HG03469 (cell line): Measurements from ENCODE around the gene MIPEP.
"Not testable (repeated sequence)": the region's sequence is repeated elsewhere in the genome, so short reads cannot be mapped to it uniquely, and the experiment has no call there.

Experiments used
- ATAC-seq: cut with Tn5 transposase; IDR thresholded peaks from one replicate; pipeline ENCODE4 v1.9.1; 2021; ENCODE audit warnings: mild to moderate bottlenecking, moderate library complexity, moderate number of reproducible peaks; ENCODE audit not compliant: unreplicated experiment

The MIPEP gene

DNA sequence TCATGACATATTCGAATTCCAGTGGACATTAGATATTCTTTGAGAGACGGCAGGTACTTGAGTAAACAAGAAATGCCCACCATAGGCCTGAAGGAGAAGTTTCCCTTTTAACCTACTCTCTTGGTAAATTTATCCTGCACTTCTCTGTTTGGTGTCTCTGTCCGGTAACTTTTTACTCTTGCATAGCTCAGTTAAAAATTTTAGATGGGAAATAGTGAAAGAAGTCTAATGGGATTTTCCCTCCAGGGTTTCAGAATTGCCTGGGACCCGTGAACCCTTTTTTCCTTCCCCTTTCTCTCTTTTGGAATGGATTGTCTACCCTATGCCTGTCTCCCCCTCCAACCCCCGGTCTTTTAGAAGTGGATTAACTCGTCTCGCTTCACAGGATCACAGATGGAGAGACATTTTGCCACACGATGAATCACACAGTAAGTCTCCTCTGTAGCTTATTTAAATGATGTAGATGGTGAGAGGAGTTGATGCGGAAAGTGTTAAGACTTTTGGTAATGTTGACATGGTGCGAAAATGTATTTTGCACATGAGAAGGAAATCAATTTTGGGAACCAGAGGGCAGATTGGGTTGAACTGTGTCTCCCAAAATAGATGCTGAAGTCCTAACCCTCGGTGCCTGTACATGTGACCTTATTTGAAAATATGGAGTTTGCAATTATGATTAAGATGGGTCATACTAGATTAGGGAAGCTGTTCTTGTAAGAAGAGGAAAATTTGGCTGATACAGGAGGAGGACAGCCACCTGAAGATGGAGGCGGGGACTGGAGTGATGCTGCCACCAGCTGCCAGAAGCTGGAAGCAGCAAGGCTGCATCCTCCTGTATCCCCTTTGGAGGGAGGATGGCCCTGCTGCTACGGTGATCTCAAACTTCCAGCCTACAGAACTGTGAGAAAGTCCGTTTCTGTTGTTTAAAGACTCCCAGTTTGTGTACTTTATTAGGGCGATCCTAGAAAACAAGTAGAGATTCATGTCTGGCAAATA, 711 bp upstream of the MIPEP start:
- ATAC-seq = no peak

DNA sequence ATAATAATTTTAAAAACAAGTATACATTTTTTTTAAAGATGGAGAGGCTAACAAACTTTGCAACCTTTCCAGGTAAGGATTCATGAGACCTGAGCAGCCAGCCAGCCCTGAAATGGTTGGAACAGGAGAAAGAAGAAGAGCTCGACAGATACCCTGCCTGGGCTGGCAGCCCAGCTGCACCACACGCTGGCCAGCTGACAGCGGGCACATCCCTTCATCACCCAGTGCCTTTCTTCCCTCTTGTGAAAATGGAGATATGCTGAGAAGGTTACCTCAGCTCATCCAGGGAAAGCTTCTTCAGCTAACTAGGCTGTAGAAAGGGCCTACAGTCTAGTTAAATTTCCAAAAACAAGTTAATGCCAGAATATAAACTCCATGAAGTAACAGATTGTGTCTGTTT, 4.8 kb downstream of the MIPEP start:
- not testable (repeated sequence) for ATAC-seq

DNA sequence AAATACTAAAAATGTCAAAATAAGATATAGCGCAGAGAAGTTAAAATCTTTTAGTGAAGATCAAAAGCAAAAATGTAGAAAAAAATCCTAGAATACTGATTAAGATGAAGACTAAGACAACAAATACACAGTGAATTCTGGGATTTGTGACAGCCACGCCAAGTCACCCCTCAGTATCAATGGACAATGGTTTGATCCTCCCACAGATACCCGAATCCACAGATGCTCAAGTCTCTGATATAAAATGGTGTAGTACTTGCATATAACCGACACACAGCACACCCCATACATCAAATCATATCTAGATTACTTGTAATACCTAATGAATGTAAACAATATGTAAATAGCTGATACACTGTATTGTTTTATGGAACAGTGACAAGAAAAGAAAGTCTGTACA, 5.9 kb downstream of the MIPEP start:
- ATAC-seq = no peak

DNA sequence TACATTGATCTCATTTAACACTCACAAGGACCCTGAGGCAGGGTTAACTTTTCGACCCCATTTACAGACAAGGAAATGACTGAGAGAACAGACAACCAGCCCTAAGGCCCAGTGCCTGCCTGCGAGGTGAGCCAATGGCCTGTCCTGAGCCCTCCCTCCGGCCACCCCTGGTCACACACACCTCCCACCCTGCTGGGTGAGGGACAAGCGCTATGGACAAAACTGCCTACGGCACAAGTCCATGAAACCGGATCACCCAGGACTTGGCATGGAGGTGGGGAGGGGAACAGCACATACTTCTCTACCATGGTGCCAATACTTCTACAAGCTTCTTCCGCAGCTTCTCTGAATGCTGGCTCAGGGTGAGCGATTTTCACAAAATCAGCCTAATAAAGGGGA, 7.8 kb downstream of the MIPEP start:
- ATAC-seq = not testable (repeated sequence)

DNA sequence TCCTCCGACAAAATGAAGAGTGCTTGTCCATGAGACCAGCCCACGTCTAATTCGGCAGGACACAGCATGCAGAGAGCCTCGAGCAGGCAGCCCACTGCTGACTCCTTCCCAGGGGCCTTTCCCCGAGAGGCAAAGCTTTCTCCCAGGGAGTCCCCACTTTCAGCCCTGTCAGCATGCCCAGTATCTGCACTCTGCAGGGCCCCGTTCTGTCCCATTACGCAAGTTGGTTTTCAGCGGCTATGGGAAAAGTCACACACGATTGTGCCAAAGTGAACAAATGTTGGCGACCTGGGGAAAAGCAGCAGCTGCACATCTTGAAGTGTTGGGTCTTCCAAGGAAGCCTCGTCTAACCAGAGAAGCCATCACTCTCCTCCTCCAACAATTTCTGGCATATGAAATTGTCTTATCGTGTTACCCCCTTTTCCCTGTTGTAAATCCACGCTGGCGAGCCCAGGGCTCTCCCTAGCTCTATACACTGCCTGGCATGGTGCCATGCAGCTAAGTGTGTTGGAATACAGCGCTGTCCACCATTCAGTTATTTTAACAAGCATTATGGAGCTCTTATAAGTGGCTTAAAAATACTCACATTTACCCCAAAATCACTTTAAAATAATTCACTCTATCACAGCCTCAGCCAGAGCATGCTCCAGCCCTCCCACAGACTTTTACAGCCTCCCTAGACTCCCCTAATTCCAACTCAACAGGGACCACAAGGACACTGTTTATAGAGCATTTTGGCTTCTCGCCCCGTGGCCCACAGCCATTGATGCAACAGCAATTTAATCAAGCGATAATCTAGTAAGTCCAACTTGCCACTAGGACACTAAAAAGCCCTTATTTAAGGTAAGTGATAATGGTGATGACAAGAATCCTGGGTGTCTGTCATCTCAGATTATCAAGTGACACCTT, 8.5 kb downstream of the MIPEP start:
- ATAC-seq = not testable (repeated sequence)

DNA sequence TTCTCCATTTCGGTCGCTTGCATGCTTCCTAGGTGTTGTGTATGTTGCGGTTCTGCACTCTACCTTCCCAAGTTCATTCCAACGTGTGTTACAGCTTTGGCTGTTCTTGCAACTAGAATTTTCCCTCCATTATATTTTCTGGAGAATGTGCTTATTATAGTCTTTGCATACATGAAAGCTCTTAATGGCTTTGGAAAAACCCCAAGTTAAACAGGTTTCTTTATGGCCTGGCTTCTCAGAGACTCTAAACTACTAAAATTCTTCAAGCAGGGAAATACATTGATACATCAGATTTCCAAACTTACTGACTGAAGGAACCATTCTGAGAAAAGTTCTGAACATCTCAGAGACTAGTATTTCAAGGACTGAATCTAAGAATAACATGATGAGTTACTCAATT, 11.9 kb downstream of the MIPEP start:
- no peak for ATAC-seq

DNA sequence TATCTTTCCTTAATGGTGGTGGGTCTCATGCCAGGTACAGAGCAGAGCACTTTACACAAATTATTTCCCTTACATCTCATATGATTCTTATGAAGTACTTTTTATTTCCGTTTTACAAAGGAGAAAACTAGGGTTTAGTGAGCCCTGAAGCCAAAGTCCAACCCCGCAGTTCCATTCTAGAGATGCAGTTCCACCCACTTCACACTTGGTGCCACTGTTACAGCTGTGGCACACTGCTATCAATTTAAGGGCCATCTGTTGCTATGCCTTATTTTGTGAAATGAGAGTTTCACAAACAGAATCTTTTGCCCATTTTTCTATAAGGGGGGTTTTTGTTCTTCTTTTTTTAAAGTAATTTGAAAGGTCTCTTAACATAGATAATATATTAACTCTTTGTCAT, 12.9 kb downstream of the MIPEP start:
- ATAC-seq = no peak

DNA sequence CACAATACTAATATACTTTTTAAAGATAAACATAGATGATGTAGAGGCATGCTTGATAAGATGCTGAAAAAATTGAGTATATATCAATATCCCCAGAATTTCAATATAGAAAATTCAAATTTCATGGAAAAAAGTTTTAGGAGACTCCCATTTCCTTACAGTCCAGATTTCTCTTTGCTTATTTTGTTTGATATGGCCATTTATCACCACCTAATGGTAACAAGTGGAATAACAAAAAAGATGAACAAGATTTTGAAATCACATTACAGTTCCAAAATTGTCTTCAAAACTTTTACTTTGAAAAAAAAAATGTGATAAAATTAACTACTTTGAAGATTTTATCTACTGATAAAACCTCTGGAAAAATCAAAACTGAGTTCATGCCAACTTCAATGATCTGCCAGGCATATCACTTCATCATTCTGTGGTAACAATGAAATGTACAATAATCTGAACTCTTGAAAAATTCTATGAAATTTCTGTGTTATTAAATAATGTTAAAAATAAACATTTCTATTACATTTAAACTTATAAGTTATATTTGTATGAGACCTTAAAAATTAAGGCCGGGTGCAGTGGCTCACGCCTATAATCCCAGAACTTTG, 17.5 kb downstream of the MIPEP start:
- ATAC-seq = no peak

DNA sequence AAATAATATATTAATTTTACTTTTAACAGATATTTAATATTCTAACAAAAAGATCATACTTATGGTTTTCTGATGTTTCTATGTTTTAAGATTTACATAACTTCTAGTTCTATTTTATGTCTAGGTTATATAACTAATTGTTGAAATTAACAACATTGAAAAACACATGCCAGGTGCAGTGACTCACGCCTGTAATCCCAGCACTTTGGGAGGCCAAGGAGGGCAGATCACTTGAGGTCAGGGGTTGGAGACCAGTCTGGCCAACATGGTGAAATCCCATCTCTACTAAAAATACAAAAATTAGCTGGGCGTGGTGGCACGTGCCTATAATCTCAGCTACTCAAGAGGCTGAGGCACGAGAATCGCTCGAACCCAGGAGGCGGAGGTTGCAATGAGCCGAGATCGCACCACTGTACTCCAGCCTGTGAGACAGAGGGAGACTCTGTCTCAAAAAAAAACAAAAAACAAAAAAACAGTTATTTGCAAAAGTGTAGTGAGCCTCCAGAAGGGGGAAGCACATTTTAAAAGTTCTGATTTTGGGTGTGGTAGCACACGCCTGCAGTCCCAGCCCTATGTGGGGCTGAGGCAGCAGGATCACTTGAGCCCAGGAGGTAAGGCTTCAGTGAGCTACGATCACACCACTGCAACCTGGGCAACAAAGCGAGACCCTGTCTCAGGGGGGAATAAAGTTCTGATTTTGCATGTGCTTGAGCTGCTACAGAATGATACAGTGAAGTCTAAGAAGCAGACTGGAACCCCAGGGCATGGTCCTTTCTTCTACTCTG, 18.7 kb downstream of the MIPEP start:
- no peak for ATAC-seq

DNA sequence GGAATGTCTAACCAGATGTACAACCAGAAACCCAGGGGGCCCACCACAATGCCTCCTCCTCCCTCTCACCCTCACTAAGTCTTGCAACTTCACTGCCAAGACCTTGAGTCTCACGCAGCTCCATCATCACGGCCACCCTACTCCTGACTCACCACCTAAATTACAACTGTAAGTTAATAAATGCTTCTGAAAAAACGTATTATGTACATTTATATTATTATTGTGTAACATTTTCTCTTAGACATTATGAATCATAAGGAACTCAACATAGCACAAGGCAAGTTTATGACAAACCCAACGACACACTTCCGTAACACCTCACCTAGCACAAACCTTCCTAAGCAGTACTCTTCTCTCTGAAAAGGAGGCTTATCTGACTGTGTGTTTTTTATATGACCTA, 20.7 kb downstream of the MIPEP start:
- no peak for ATAC-seq

DNA sequence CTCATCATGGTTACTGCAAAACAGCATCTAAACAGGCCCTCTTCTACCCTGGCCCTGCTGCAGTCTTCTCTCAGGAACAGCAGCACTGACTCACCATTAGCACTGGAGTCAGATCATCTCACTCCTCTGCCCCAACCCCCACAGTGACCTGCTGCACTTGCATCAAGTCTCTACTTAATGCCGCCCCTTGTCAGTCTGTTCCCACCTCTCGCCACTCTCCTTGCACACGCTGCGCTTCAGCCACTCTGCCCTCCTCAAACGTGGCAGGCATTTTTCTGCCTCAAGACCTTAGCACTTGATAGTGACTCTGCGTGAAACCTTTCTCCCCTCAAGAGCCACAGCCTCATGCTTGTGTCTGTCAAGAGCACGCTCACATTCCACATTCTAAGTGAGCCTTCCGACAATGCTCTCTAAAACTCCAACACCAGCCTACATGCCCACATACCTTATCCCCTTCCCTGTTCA, 22.1 kb downstream of the MIPEP start:
- no peak for ATAC-seq

DNA sequence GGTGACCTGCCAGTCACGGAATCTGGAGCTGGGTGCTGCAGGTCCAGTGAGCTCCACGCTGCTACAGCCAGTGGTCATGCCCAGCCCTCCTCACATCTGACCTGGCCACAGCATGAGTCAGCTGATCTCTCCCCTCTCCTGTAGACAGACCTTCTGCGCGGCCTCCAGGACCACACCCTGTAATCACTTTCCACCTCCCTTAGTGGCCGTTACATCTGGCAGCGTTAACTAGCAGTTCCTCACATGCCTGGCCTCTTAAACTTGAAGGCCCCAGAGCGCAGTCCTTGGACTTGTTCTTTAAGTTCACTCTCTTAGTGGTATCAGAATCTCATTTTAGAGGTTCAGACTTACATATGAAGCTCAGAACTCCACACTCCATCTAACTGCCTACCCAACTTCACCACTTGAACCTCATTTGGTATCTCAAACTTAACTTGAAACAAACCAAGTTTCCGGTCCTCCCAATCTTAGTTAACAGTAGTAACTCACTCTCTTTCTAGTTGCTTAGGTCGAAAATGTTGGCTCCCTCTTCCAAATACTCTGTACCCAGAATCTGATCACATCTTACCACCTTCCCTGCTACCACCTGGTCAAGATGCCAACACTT, 22.7 kb downstream of the MIPEP start:
- no peak for ATAC-seq

DNA sequence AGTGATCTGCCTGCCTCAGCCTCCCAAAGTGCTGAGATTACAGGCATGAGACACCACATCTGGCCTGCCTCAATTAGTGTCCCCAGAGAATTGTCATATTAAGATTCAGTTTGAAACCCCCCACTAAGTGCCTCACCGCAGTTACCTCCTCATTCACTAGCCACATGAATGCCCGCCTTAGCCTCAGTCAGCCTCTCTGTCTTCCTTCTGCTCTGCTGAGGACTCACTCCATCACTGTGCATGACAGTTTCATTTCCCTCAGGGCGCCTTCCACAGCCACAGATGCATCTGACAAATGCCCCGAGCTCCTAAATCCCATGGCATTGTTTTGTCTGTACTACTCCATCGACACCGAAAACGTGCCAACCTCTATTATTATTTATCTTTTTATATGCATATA, 23.3 kb downstream of the MIPEP start:
- peak; percentile 50 for ATAC-seq

DNA sequence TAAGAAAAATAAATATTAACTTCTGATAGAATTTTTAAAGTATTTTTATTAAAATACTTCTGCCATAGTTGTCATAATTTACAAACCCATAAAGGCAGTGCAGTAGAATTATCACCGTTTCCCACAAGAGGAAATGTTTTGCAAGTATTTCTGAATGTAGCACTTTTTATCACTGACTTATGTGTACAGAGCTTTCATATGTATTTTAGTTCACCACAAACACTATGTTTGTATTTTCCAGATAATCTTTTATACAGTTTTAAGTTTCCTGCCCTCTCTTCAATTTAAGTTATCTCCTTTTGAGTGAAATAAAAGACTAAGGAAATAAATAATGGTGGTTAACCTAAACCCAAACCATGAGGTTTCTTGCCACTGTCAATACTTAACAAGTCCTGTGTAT, 24.2 kb downstream of the MIPEP start:
- no peak for ATAC-seq

DNA sequence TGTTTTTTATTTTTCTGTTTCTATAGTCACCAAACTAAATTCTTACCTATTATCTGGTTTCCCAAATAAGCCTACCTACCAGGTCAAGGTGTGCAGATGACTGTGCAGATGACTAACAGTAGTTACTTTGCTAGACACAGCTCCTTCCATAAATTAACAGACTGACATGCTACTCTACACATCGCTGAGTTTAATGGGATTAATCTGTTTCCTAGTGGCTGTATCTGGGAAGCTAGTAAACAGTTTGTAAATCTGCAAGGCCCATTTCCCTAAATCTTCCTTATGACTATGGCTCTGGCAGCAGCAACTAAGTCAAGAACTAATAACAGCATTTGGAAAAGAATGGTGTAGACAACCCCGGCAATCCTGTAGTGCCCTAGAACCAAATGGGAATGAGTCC, 27.9 kb downstream of the MIPEP start:
- no peak for ATAC-seq

DNA sequence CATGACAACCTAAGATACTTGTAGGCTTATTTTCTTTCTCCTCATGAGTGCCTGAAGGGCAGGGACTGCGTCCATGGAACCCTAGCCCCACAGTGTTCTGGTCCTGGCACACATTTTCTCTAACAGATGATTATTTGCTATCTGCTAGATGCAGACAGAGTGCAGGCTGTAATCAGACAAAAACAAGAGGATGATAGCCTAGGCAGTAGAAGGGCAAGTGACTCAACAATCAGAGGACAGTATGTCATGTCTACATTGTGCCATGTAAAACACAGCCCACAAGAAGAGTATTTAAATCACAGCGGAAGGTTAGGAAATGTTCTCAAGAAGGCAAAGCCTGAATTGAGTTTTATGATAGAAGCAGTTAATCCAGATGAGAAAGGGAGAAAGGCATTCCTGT, 29.3 kb downstream of the MIPEP start:
- ATAC-seq = no peak

DNA sequence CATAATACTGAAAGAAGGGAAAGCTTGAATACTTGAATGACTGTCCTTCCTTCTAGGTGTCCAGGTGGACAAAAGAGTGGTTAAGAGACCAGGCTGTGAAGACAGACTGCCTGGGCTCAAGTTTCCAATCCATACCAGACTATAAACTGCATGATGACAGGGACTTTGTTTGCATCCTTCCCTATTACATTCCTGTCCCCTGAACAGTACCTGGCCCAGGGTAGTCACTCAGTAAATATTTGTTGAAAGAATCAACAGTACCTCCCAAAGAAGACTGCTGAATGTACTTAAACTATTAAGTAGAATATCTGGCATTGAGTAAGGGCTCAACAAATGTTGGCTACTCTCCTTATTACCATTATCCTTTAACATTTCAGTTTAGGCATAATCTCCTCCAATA, 29.7 kb downstream of the MIPEP start:
- no peak for ATAC-seq

DNA sequence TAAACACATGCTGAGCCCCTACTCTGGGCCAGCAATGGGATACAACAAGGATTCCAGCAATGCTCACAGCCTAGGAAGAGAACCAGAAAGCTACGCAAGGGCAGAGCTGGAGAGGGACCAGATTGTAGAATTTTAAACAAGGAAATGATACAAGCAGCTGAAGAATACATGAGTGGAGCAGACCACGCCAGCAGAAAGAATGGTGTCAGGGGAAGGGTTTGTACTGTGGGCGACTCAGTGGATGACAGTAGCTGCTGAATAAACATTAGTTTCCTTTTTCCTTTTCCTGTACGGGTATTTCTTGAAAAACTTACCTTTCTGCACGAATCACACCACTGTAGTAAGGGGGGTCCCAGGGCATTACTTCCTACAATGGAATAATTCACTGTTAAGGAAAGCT, 30.7 kb downstream of the MIPEP start:
- no peak for ATAC-seq

DNA sequence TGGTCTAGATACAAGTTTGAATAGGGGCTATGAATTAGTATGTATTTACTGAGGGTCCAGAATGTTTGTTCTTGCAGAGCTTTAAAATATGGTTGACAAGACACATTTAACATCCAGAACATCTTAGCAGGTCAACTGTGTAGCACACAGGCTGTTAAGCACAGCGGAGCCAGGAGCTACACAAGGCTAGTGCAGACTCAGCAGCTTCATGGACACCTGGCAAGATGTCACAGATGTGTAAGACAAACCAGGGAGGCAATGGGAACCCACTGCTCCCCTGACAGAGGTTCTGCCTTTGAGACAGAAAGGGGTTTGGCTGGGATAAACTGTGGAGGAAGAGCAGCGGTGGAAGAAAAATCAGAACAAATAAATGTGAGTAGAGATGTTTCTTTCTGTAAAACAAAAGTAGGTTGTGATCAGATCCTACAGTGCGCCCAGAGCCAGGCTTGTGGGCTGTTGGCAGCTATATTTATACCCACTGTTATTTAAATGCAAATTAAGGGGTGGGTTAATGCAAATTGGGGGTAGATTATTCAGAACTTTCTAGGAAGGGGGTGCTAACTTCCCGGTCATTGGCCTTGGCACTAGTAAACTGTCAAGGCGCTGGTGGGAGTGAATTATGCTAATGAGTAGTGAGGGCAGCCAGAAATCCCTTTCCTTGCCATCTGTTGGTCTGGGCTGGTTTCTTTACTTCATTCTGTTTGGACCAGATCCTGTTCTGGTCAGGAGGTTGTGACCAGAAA, 33.0 kb downstream of the MIPEP start:
- no peak for ATAC-seq
